Kidney tubule cell (primary cell): ENCODE results near the gene VENTX.

ENCODE experiments used
- DNase-seq: peaks from one replicate; pipeline ENCODE4 v3.0.0-alpha.2; 2018; ENCODE audit warnings: low spot score

Gene VENTX

GRCh38 chr10:133272301-133272963 lies 34.8 kb downstream of the VENTX start:
- no peak for DNase-seq

GRCh38 chr10:133272964-133273420 lies 35.3 kb downstream of the VENTX start:
- DNase-seq, result no peak

DNA sequence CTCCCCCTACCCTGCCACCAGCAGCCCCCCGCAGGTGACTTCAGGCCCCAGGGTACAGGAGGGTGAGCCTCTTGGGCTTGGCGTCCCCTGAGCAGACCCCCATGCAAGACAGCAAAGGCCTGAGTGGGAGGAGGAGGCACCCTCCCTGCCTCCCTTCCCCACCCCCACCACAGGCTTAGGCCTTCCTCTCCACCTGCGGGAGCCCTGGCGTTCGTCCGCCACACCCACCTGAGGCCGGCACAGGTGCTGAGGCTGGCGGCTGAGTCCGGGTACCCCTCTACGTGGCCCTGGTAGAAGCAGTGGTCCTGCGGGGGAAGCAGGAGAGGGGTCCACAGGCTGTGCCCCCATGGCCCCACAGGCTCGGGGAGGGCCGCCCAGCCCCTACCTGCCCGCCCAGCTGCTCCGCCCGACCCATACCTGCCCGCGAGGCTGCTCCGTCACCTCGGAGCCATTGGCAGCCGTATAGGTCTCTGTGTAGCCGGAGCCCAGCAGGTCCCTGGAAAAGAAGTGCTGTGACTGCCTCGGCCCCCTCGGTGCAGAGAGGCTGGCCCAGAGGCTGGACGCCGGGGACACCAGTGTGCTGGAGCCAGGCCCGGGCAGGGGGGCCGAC lies 36.0 kb downstream of the VENTX start:
- DNase-seq, result no peak

DNA sequence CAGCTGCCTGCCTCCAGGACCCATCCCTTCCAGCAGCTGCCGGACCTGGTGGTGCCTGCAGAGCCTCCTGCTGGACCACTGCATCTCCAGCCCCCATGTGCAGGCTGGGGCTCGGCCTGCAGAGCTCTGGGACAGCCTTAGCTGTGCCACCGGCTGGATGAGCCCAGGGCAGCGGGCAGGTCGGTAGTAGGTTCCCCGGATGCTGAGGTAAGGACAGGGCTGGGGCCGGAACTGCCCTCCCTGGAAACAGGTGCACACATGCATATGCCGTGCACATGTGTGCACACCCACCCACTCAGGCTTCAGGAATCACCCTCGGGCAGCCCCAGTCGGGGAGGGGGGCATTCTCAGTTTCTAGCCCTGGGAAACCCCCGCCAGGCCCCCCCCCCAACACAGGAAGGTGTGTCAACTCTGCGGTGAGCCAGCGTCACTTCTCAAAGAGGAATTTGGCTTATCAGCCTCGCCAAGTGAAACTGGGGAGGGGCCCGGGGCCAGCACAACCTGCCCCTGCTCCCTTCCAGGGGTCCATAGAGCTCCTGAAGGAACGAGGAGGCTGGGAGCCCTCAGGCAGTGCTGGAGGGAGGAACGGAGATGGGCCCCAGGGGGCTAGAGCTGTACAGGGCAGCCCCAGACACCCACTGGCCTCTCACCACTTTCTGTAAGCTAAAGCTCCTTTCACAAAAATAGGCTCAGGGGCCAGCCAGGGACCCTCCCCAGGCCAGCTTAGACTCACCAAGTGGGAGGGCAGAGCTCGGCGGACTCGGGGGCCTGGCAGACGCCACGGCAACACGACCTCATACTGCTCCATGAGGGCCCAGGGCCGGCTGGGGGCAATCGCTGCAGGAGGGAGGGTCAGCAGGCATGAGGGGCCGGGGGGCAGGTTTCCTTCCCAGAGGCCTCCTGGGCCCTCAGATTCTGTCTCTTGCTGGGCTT lies 37.4 kb downstream of the VENTX start:
- DNase-seq, result no peak

GRCh38 chr10:133275684-133276092 lies 38.0 kb downstream of the VENTX start:
- DNase-seq, result no peak

DNA sequence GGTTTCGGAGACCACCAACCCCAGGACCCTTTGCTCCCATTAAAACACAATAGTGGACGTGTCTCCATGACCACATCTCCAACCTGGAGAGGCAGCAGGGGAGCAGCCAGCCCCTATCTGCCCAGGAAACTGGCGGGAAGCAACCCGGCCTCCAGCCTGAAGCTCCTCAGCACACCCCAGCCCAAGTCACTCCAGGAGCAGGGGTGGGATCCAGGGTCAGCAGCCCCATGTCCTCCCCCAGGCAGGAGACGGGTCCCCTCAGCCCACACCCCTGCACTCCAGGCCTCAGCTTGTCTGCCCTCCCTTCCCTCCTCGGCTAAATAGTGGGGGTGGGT lies 38.4 kb downstream of the VENTX start:
- no peak for DNase-seq

GRCh38 chr10:133276435-133277201 lies 39.0 kb downstream of the VENTX start, which contains the start of gene ADAM8:
Gene ADAM8 (minus strand): TSS chr10:133276868. CDS start chr10:133276817, 51 bp downstream.
- DNase-seq, result peak; percentile 69

DNA sequence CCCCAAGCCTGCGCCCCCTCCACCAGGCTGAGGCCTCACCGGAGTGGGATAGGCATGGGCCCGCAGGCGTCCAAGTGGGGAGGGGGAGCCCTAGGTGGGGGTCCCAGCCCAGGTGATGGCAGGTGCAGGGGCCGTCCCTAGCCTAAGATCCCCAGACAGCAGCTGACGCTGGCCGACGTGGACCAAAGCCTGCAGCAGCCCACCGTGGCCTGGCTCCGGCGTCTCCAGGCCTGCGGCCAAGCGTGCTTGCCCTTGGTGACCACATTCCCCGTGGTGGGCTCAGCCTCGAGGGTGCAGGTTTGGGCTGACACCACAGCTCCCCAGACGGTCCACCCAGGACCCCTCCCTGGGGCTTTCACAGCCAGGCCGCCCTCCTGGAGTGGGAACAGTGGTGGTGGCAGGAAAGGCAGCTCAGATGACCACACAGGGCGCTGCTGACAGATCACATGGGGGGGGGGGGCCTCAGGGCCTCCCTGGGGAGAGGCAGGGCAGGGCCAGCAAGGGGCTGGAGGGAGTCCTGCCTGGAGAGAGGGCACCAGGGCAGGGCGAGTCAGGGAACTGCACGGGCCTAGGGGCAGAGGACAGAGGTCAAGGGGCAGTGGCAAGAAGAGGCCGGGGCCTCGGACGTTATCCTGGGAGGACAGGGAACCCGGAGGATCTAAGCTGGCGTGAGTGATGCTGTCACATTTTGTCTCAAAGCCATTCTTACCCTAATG lies 39.8 kb downstream of the VENTX start:
- no peak for DNase-seq

DNA sequence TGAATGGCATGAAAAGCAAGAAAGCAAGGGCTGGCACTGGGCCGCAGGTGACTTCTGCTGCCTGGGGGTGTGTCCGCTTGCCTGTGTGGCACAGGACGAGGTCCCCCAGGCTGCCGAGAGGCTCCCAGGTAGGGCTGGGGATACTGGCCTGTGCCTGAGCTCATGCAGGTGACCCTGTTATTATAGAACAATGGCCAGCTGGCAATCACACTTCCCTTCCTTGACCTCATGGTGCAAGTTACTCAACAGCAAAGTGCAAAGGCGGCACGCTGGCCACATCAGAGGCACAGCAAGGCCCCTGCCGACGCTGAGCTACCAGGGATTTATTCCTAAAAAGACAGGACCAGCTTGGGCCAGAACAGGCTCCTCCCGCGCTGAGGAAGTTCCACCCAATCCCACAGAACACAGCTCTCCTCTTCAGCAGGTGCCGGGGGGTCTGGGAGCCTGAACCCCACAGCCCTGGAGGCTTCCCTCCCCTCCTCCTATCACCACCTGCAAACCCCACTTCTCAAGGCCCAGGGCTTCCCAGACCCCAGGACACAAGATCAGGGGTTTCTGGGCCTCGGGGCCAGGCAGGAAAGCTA lies 40.4 kb downstream of the VENTX start:
- DNase-seq, result no peak

DNA sequence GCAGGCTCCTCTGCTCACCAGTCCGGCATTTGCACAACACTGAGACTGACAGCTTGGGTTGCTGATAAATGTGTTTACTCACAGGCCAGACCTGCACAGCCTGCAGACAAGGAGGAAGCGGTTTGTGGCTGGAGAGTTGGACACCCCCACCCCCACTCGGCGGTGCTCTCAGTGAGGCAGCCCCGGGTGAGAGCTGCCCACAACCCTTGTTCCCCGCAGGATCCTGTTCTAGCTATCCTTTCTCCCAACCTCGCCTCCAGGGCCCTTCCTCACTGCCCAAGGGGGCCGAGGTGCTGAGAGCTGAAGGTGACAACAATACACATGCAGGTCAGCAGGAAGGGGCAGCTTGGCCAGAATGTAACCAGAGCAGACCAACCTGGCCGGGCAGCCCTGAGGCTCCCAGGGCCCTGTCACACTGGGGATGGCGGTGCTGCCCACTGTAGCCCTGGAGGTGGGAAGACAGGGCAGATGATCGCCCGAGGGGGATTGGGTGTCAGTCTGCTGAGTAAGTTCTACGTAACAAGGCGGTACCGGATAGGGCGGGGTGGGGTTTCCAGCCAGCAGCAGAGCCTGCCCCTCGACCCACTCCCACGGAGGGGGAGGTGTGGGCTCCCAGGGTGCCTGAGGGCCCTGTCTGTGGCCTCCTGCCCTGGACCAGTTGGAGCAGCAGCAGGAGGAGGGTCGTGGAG lies 41.1 kb downstream of the VENTX start:
- peak; percentile 54 for DNase-seq

- DNase-seq, result no peak
These were observed 41.9 kb downstream of the VENTX start for GRCh38 chr10:133279326-133280226.

DNA sequence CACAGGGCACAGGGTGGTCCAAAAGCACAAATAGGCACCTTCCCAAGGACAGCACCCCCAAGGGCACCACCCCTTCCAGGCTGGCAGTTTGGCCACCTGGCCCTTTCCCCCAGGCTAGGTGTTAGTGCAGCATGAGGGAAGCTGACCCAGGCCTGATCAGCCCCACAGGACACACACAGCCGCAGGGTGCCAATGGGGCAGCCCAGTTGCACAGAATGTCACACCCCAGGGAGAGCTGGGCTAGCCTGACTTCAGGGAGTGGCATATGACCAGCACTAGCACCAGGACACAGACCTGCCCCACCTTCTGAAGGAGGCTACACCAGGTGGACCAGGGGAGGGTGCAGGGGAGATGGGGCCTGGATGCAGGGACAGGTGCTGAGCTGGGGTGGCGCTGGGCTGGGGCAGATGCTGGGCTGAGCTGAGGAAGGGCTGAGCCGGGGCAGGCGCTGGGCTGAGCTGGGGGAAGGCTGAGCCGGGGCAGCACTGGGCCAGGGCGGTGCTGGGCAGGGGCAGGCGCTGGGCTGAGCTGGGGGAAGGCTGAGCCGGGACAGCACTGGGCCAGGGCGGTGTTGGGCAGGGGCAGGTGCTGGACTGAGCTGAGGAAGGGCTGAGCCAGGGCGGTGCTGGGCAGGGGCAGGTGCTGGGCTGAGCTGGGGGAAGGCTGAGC lies 42.9 kb downstream of the VENTX start:
- DNase-seq, result no peak

DNA sequence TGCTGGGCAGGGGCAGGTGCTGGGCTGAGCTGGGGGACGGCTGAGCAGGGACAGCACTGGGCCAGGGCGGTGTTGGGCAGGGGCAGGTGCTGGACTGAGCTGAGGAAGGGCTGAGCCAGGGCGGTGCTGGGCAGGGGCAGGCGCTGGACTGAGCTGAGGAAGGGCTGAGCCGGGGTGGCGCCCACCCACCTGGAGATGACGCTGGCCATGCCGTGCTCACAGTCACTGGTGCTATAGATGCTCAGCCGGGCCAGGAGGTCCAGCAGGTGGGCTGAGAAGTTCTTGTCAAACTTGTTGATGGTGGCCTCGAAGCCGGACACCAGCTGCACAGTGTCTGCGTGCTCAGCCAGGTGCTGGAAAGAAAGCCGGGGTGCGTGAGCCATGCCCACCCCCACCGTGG lies 43.4 kb downstream of the VENTX start:
- no peak for DNase-seq

- DNase-seq, result no peak
These were observed 44.1 kb downstream of the VENTX start for GRCh38 chr10:133281628-133282372.

DNA sequence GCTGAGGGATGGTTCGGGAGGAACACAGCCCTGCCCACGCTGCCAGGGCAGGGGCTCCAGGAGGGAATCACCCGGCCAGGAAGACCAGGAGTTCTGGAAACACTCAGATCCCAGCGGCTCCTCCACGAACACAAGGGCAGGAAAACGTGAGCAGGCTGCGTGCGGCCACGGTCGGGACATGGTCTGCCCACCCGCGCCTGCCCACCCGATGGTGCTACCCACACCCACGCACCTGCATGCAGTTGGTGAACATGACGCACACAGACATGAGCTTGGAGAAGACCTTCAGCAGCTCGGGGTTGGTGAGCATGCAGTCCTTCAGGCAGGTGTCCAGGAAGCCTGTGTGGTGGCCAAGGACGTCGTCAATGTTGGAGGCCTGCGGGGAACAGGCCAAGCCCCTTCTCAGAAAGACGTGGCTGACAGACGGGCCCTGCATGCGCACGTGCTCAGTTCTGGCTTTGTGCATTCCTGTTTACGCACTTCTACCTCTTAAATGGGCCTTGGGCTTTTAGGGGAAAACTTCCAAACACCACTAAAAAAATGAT lies 45.3 kb downstream of the VENTX start:
- DNase-seq, result no peak

- no peak for DNase-seq
These were observed 46.3 kb downstream of the VENTX start for GRCh38 chr10:133283931-133284330.

DNA sequence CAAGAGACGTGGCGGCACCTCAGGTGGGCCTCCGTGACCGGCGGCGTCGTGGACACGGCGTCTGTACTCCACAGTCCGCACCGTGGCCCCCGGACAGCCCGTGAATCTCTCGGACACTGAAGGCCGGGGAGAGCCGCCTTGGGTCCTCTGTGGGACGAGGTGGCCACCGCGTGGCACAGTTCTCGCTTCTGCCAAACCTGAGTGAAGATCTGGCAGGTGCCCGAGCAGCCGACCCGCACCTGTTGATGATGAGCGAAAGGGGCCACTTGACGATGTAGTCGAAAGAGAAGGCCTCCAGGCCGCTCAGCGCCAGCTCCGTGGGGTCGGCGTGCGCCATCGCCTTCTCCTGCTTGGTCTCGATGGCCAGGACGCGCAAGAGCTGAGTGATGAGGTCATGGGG lies 47.6 kb downstream of the VENTX start:
- DNase-seq, result no peak

GRCh38 chr10:133286366-133286765 lies 48.7 kb downstream of the VENTX start:
- DNase-seq, result no peak
